Esophagus (tissue), 2 donors: ENCODE data around the gene ABCB8. TPM values are rescaled to one million over a fixed set of nuclear protein-coding genes. Genes with fewer than 3 reads are reported as not detected.
A peak's percentile ranks its signal among the peaks of the same experiment; 100 is the strongest.

Experiments
- H3K27ac ChIP-seq, 2 donors: one replicate each; pipeline ENCODE4 v1.5.1; 2013; ENCODE audit warnings: low read depth in 2 of 2, mild to moderate bottlenecking in 2 of 2, inconsistent platforms in 1 of 2, low read length in 1 of 2, moderate library complexity in 1 of 2
- H3K27me3 ChIP-seq, 2 donors: one replicate each; pipeline ENCODE4 v1.6.1; 2013; ENCODE audit warnings: low read length in 2 of 2, control low read depth in 1 of 2, mild to moderate bottlenecking in 1 of 2; ENCODE audit not compliant: insufficient read depth in 2 of 2, control insufficient read depth in 1 of 2
- H3K36me3 ChIP-seq, 2 donors: one replicate each; pipeline ENCODE4 v1.6.1; 2013; ENCODE audit warnings: low read length in 1 of 2; ENCODE audit not compliant: control insufficient read depth in 2 of 2, insufficient read depth in 2 of 2
- H3K4me1 ChIP-seq, 2 donors: one replicate each; pipeline ENCODE4 v1.6.1; 2013; ENCODE audit warnings: low read length in 1 of 2; ENCODE audit not compliant: control insufficient read depth in 2 of 2, insufficient read depth in 2 of 2
- H3K4me3 ChIP-seq, 2 donors: one replicate each; pipeline ENCODE4 v1.5.1; 2013; ENCODE audit warnings: low read length in 2 of 2, mild to moderate bottlenecking in 2 of 2, low read depth in 1 of 2, moderate library complexity in 1 of 2
- H3K9me3 ChIP-seq, 2 donors: one replicate each; pipeline ENCODE4 v1.6.1; 2013; ENCODE audit warnings: mild to moderate bottlenecking in 2 of 2, low read depth in 1 of 2, low read length in 1 of 2, moderate library complexity in 1 of 2; ENCODE audit not compliant: control insufficient read depth in 2 of 2, insufficient read depth in 1 of 2
- WGBS, 2 donors: extraction: QIAGEN DNeasy Blood & Tissue Kit; methylation state at CpG; one replicate each; pipeline ENCODE4 v1.1.7; 2013; 5-methylcytosine and 5-hydroxymethylcytosine counted together
- polyA plus RNA-seq, 2 donors: library from polyadenylated mRNA; stranded (reverse); fragments of 200-250 nt; gene quantifications; one replicate each; pipeline ENCODE4 v1.2.3, GENCODE V29; 2013
- donor health status: healthy with polysubstance abuse.
- donor health status: Bipolar disorder and iron deficiency.

Gene ABCB8
- polyA plus RNA-seq, 2 donors = 24.0 to 27.6 TPM

DNA sequence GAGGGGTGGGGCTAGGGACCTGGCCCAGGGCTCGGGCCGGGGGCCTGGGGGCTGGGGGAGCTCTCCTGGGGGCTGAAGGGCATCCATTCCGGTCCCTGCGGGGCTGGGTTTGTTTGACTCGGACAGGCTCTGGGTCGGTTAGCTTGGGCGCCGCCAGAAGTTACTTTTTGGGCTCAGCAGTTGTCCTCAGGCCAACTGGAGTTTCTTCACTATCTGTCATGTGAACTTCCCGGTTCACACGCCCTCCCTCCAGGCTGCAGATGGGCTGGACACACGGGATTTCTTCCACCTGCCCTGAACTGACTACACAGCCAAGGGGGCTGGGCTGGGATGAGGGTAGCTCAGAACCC is 34.9 kb downstream of the ABCB8 start:
- Histone ChIP-seq H3K27me3 (no peaks in the 10 kb centered on the region), H3K36me3 (peaks cover 3 to 39% of the 10 kb centered on the region in 2 donors), H3K9me3 (no peaks in the 10 kb centered on the region), H3K4me3 (no peak overlapping the region), H3K27ac (peak overlapping the region; percentile 68 to 72), H3K4me1 (peaks cover 11 to 27% of the 10 kb centered on the region in 2 donors)
- WGBS, 2 donors = 34 to 36% methylated on average over 11 of the region's 11 CpGs

- no peaks in the 10 kb centered on the region for H3K27me3 ChIP-seq
- no peak overlapping the region for H3K4me3 ChIP-seq
- H3K27ac ChIP-seq = no peak overlapping the region
- peaks cover 3 to 41% of the 10 kb centered on the region in 2 donors for H3K36me3 ChIP-seq
- 94 to 98% methylated on average over 18 of the region's 18 CpGs for WGBS, 2 donors
- H3K4me1 ChIP-seq = peaks cover 11 to 25% of the 10 kb centered on the region in 2 donors
- no peaks in the 10 kb centered on the region for H3K9me3 ChIP-seq
These were observed 36.2 kb downstream of the ABCB8 start for GRCh38 chr7:151064454-151064853.

GRCh38 chr7:151064993-151065392 is 36.7 kb downstream of the ABCB8 start:
- H3K4me1 ChIP-seq = peaks cover 11 to 25% of the 10 kb centered on the region in 2 donors

DNA sequence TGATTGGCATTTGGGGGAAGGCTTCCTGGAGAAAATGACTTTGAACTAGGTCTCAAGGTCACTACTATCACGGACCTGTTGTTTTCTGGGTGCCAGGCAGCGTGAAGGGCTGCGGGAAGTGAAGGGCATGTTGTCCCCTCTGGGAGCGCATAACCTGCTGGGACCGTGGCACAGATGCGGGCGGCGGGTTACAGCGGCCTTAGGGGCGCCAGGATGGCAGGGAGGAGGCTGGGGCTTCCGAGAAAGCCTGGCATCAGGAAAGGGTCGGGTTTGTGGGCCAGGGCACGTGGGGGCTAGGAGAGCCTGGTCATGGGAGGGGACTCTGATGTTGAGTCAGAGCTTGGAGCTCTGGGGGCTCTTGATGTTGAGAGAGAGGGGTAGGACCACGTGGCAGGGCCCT is 37.3 kb downstream of the ABCB8 start:
- H3K4me3 ChIP-seq = no peak overlapping the region
- H3K36me3 ChIP-seq = peaks cover 3 to 52% of the 10 kb centered on the region in 2 donors
- H3K27me3 ChIP-seq = no peaks in the 10 kb centered on the region
- H3K4me1 ChIP-seq = peaks cover 11 to 21% of the 10 kb centered on the region in 2 donors
- no peak overlapping the region for H3K27ac ChIP-seq
- WGBS, 2 donors = 80 to 88% methylated on average over 14 of the region's 14 CpGs
- no peaks in the 10 kb centered on the region for H3K9me3 ChIP-seq

More at GRCh38 chr7:151064993-151065392, 36.7 kb downstream of the ABCB8 start:
- H3K9me3 ChIP-seq = no peaks in the 10 kb centered on the region
- no peaks in the 10 kb centered on the region for H3K27me3 ChIP-seq
- H3K4me3 ChIP-seq = no peak overlapping the region
- 87 to 88% methylated on average over 6 of the region's 6 CpGs for WGBS, 2 donors
- peaks cover 3 to 46% of the 10 kb centered on the region in 2 donors for H3K36me3 ChIP-seq
- H3K27ac ChIP-seq = no peak overlapping the region

DNA sequence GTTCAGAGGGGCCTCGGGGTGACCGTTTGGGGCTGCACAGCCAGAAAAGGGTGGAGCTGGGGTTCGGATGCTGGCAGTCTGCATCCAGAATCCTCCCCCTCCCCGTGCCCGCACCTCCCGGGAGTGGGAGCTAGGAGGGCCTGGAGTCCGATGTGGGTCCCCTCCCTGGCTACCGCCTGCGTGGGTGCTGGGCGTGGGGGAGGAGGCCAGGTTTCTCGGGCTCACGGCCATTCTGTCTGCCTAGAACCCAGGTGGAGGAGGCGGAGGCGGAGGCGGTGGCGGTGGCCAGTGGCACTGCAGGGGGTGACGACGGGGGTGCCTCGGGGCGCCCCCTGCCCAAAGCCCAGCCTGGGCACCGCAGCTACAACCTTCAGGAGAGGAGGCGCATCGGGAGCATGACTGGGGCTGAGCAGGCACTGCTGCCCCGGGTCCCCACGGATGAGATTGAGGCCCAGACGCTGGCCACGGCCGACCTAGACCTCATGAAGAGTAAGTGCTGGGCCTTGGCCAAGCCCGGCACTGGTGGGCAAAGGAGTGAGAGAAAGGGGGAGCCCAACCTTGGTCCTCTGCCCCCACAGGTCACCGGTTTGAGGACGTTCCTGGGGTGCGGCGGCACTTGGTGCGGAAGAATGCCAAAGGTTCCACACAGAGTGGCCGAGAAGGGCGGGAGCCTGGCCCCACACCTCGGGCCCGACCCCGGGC is 38.2 kb downstream of the ABCB8 start:
- Histone ChIP-seq H3K4me3 (no peak overlapping the region), H3K27ac (no peak overlapping the region), H3K4me1 (peaks cover 6 to 14% of the 10 kb centered on the region in 2 donors), H3K9me3 (no peaks in the 10 kb centered on the region), H3K27me3 (no peaks in the 10 kb centered on the region), H3K36me3 (peaks cover 3 to 61% of the 10 kb centered on the region in 2 donors)
- 90 to 92% methylated on average over 38 to 39 of the region's 39 CpGs for WGBS, 2 donors

GRCh38 chr7:151068069-151068773 is 40.0 kb downstream of the ABCB8 start:
- Histone ChIP-seq H3K4me1 (peaks cover 0 to 2% of the 10 kb centered on the region in 2 donors), H3K36me3 (peaks cover 3 to 66% of the 10 kb centered on the region in 2 donors), H3K27me3 (no peaks in the 10 kb centered on the region), H3K9me3 (no peaks in the 10 kb centered on the region), H3K27ac (no peak overlapping the region), H3K4me3 (no peak overlapping the region)
- WGBS, 2 donors = 89 to 90% methylated on average over 12 of the region's 12 CpGs

DNA sequence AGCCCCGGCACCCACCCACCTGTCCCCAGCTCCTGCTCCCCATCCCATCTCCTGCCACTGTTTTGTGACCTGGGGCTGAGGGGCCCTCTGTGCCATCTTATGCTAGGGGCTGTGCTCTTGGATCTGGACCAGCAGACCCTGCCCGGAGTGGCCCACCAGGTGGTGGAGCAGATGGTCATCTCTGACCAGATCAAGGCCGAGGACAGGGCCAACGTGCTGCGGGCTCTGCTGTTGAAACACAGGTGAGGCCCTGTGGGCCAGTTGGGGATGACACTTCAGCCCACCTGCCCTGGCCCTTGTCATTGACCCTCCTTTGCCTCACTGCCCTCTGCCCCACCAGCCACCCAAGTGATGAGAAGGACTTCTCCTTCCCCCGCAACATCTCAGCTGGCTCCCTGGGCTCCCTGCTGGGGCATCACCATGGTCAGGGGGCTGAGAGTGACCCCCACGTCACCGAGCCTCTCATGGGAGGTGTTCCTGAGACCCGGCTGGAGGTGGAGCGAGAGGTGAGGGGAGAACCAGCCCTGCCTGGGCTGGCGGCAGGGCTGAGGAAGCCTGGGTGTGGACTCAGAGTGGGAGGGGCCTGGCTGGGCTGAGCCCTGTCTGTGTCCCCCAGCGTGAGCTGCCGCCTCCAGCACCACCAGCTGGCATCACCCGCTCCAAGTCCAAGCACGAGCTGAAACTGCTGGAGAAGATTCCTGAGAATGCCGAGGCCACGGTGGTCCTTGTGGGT is 41.8 kb downstream of the ABCB8 start:
- no peak overlapping the region for H3K4me3 ChIP-seq
- H3K36me3 ChIP-seq = peaks cover 3 to 66% of the 10 kb centered on the region in 2 donors
- 85 to 89% methylated on average over 13 to 17 of the region's 17 CpGs for WGBS, 2 donors
- H3K9me3 ChIP-seq = no peaks in the 10 kb centered on the region
- no peaks in the 10 kb centered on the region for H3K27me3 ChIP-seq
- H3K4me1 ChIP-seq = no peaks in the 10 kb centered on the region
- no peak overlapping the region for H3K27ac ChIP-seq

DNA sequence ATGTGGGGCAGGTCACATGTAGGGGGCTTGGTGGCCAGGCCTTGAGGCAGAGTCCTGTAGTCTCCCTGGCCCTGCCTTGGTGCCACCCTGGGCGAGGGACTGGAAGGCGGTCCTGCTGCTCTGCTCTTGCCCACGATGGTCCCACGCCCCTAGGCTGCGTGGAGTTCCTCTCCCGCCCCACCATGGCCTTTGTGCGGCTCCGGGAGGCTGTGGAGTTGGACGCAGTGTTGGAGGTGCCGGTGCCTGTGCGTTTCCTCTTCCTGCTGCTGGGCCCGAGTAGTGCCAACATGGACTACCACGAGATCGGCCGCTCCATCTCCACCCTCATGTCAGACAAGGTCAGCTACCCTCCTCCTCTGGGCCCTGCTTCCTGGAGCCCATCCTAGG is 42.3 kb downstream of the ABCB8 start:
- H3K9me3 ChIP-seq = no peaks in the 10 kb centered on the region
- no peak overlapping the region for H3K4me3 ChIP-seq
- H3K27ac ChIP-seq = no peak overlapping the region
- peaks cover 5 to 66% of the 10 kb centered on the region in 2 donors for H3K36me3 ChIP-seq
- no peaks in the 10 kb centered on the region for H3K27me3 ChIP-seq
- H3K4me1 ChIP-seq = no peaks in the 10 kb centered on the region
- WGBS, 2 donors = 92 to 96% methylated on average over 15 of the region's 15 CpGs

- Histone ChIP-seq H3K36me3 (peaks cover 9 to 67% of the 10 kb centered on the region in 2 donors), H3K4me3 (no peak overlapping the region), H3K9me3 (no peaks in the 10 kb centered on the region), H3K27me3 (no peaks in the 10 kb centered on the region), H3K27ac (no peak overlapping the region), H3K4me1 (no peaks in the 10 kb centered on the region)
- 92 to 93% methylated on average over 35 to 39 of the region's 39 CpGs for WGBS, 2 donors
These were observed 43.0 kb downstream of the ABCB8 start for GRCh38 chr7:151071032-151071866.
